Smooth muscle cell (in vitro differentiated cells): ENCODE results near the gene PLA2G6. TPM values are rescaled to one million over a fixed set of nuclear protein-coding genes. Genes with fewer than 3 reads are reported as not detected.

Source experiments
- DNase-seq: peaks from one replicate; lab custom pipeline; 2025; ENCODE audit not compliant: unreplicated experiment; lab: John Stamatoyannopoulos, UW
- H2AFZ ChIP-seq: fragments of 200-600 bp; sonication (generic); 2 replicates; pipeline ENCODE4 v1.6.0; 2016; ENCODE audit warnings: antibody characterized with exemption, low read depth, mild to moderate bottlenecking
- H3F3A ChIP-seq: fragments of 200-600 bp; sonication (generic); 2 replicates; pipeline ENCODE4 v1.6.0; 2017; ENCODE audit warnings: antibody characterized with exemption, low read depth
- H3K27ac ChIP-seq: fragments of 200-600 bp; sonication (generic); 2 replicates; pipeline ENCODE4 v1.5.1; 2016; ENCODE audit warnings: low read depth, mild to moderate bottlenecking
- H3K27me3 ChIP-seq: fragments of 200-600 bp; sonication (generic); 2 replicates; pipeline ENCODE4 v1.6.1; 2016; ENCODE audit warnings: low read depth, mild to moderate bottlenecking
- H3K36me3 ChIP-seq: fragments of 200-600 bp; sonication (generic); 2 replicates; pipeline ENCODE4 v1.5.1; 2016; ENCODE audit warnings: low read depth
- H3K4me1 ChIP-seq: fragments of 200-600 bp; sonication (generic); 2 replicates; pipeline ENCODE4 v1.5.1; 2016; ENCODE audit warnings: low read depth
- H3K4me2 ChIP-seq: fragments of 200-600 bp; sonication (generic); 2 replicates; pipeline ENCODE4 v1.6.0; 2016; ENCODE audit warnings: mild to moderate bottlenecking
- H3K4me3 ChIP-seq: fragments of 200-600 bp; sonication (generic); 2 replicates; pipeline ENCODE4 v1.5.1; 2016; ENCODE audit warnings: mild to moderate bottlenecking
- H3K79me2 ChIP-seq: fragments of 200-600 bp; sonication (generic); 2 replicates; pipeline ENCODE4 v1.6.0; 2016; ENCODE audit warnings: low read depth, mild to moderate bottlenecking
- H3K9ac ChIP-seq: fragments of 200-600 bp; sonication (generic); 2 replicates; pipeline ENCODE4 v1.6.0; 2016; ENCODE audit warnings: low read depth
- H3K9me3 ChIP-seq: fragments of 200-600 bp; sonication (generic); replicated peaks from 2 replicates; pipeline ENCODE4 v1.5.1; 2016; ENCODE audit warnings: low read depth
- H4K20me1 ChIP-seq: fragments of 200-600 bp; sonication (generic); 2 replicates; pipeline ENCODE4 v1.6.0; 2016; ENCODE audit warnings: low read depth
- WGBS: methylation state at CpG from one replicate; pipeline ENCODE4 v1.1.7; 2016; ENCODE audit warnings: low lambda C conversion rate; 5-methylcytosine and 5-hydroxymethylcytosine counted together
- polyA plus RNA-seq: library from polyadenylated mRNA; unstranded; fragments of >200 nt; fragmentation: Nextera tagmentation; extraction: Ambion mirVana; gene quantifications from 2 replicates; pipeline ENCODE4 v1.2.1, GENCODE V29; 2016
- total RNA-seq: library from RNA; depleted of rRNA; stranded (reverse); fragments of >200 nt; gene quantifications from 2 replicates; pipeline ENCODE4 v1.2.3, GENCODE V29; 2014
- TF ChIP-seq, protein P1 (sequence below): fragments of 200-600 bp; sonication (generic); IDR thresholded peaks from 2 replicates; pipeline ENCODE4 v1.5.1; 2017; ENCODE audit warnings: borderline replicate concordance, mild to moderate bottlenecking, antibody characterized with exemption; ENCODE audit not compliant: insufficient read depth, poor library complexity, severe bottlenecking

PLA2G6 gene
- total and polyA plus RNA-seq, 2 experiments from 2014 or later = 6.1 to 8.9 TPM

- Histone ChIP-seq H3K79me2 (no peaks in the 10 kb centered on the region), H3K4me1 (peaks cover 18% of the 10 kb centered on the region), H2AFZ (no peak overlapping the region), H3K9me3 (no peaks in the 10 kb centered on the region), H4K20me1 (no peaks in the 10 kb centered on the region), H3K9ac (no peak overlapping the region), H3K27me3 (no peaks in the 10 kb centered on the region), H3F3A (peaks cover 14% of the 10 kb centered on the region), H3K4me2 (no peak overlapping the region), H3K36me3 (no peaks in the 10 kb centered on the region), H3K27ac (no peak overlapping the region), H3K4me3 (no peak overlapping the region)
- TF ChIP-seq, protein P1, sequence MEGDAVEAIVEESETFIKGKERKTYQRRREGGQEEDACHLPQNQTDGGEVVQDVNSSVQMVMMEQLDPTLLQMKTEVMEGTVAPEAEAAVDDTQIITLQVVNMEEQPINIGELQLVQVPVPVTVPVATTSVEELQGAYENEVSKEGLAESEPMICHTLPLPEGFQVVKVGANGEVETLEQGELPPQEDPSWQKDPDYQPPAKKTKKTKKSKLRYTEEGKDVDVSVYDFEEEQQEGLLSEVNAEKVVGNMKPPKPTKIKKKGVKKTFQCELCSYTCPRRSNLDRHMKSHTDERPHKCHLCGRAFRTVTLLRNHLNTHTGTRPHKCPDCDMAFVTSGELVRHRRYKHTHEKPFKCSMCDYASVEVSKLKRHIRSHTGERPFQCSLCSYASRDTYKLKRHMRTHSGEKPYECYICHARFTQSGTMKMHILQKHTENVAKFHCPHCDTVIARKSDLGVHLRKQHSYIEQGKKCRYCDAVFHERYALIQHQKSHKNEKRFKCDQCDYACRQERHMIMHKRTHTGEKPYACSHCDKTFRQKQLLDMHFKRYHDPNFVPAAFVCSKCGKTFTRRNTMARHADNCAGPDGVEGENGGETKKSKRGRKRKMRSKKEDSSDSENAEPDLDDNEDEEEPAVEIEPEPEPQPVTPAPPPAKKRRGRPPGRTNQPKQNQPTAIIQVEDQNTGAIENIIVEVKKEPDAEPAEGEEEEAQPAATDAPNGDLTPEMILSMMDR = no peak
- DNase-seq = no peak
- WGBS = 94% methylated on average over 4 of the region's 4 CpGs
Measured at GRCh38 chr22:38177044-38177443, 4.6 kb downstream of the PLA2G6 start.

- H4K20me1 ChIP-seq = no peaks in the 10 kb centered on the region
- peaks cover 18% of the 10 kb centered on the region for H3K4me1 ChIP-seq
- no peak overlapping the region for H3K27ac ChIP-seq
- no peaks in the 10 kb centered on the region for H3K79me2 ChIP-seq
- H3K9ac ChIP-seq = no peak overlapping the region
- TF ChIP-seq, protein P1 = no peak
- H3K4me3 ChIP-seq = no peak overlapping the region
- no peaks in the 10 kb centered on the region for H3K27me3 ChIP-seq
- peaks cover 12% of the 10 kb centered on the region for H3F3A ChIP-seq
- DNase-seq = no peak
- H2AFZ ChIP-seq = no peak overlapping the region
- 79% methylated on average over 13 of the region's 14 CpGs for WGBS
- H3K9me3 ChIP-seq = no peaks in the 10 kb centered on the region
- H3K36me3 ChIP-seq = no peaks in the 10 kb centered on the region
- no peak overlapping the region for H3K4me2 ChIP-seq
Measured at GRCh38 chr22:38176170-38176741, 5.4 kb downstream of the PLA2G6 start.

- DNase-seq = no peak
- WGBS = 95% methylated on average over 17 of the region's 17 CpGs
- Histone ChIP-seq H3K27ac (no peak overlapping the region), H3K4me3 (no peak overlapping the region), H3K27me3 (no peaks in the 10 kb centered on the region), H3K9me3 (no peaks in the 10 kb centered on the region), H3K4me2 (no peak overlapping the region), H3K4me1 (peaks cover 10% of the 10 kb centered on the region), H3K9ac (no peak overlapping the region), H2AFZ (no peak overlapping the region), H3F3A (peaks cover 4% of the 10 kb centered on the region), H3K79me2 (no peaks in the 10 kb centered on the region), H3K36me3 (no peaks in the 10 kb centered on the region), H4K20me1 (no peaks in the 10 kb centered on the region)
- TF ChIP-seq, protein P1 = no peak
Measured at GRCh38 chr22:38175206-38176118, 6.2 kb downstream of the PLA2G6 start.

- Histone ChIP-seq H3K4me1 (peaks cover 6% of the 10 kb centered on the region), H4K20me1 (no peaks in the 10 kb centered on the region), H2AFZ (no peak overlapping the region), H3K9ac (no peak overlapping the region), H3K27ac (no peak overlapping the region), H3K79me2 (no peaks in the 10 kb centered on the region), H3K36me3 (no peaks in the 10 kb centered on the region), H3K4me2 (no peak overlapping the region), H3K9me3 (no peaks in the 10 kb centered on the region), H3F3A (no peaks in the 10 kb centered on the region), H3K4me3 (no peak overlapping the region), H3K27me3 (no peaks in the 10 kb centered on the region)
- TF ChIP-seq, protein P1 = no peak
- 80% methylated on average over 14 of the region's 14 CpGs for WGBS
- DNase-seq = no peak
Measured at GRCh38 chr22:38174626-38175025, 7.0 kb downstream of the PLA2G6 start.
